Psoas muscle (tissue), 8 donors: ENCODE results near the gene QSOX1. TPM values are rescaled to one million over a fixed set of nuclear protein-coding genes. Genes with fewer than 3 reads are reported as not detected.

Experiments used
- ATAC-seq, 4 donors: fragments of 200-7000 bp; cut with Tn5 transposase; one replicate each; pipeline ENCODE4 v1.9.1; 2020; ENCODE audit warnings: moderate library complexity in 3 of 4, mild to moderate bottlenecking in 2 of 4
- DNase-seq, 2 donors: peaks; one replicate each; pipeline ENCODE4 v3.0.0-alpha.2; 2020
- H3K27ac ChIP-seq: fragments of 200-600 bp; one replicate; pipeline ENCODE4 v1.8.0; 2022
- H3K27me3 ChIP-seq, 3 donors: fragments of 200-600 bp in 1 of 3; one replicate each; pipeline versions ENCODE4 v1.6.1 to v1.8.0; 2013 to 2022; ENCODE audit warnings: low read length in 2 of 3, mild to moderate bottlenecking in 2 of 3, moderate library complexity in 1 of 3; ENCODE audit not compliant: insufficient read depth in 3 of 3
- H3K36me3 ChIP-seq, 2 donors: fragments of 200-600 bp in 1 of 2; one replicate each; pipeline versions ENCODE4 v1.6.1 to v1.8.0; 2013 to 2022; ENCODE audit warnings: low read depth in 1 of 2, mild to moderate bottlenecking in 1 of 2, moderate library complexity in 1 of 2; ENCODE audit not compliant: insufficient read depth in 1 of 2
- H3K4me1 ChIP-seq: fragments of 200-600 bp; one replicate; pipeline ENCODE4 v1.8.0; 2022
- H3K4me3 ChIP-seq: fragments of 200-600 bp; one replicate; pipeline ENCODE4 v1.8.0; 2022; ENCODE audit warnings: mild to moderate bottlenecking
- H3K9me3 ChIP-seq: fragments of 200-600 bp; one replicate; pipeline ENCODE4 v1.8.0; 2022
- WGBS, 3 donors: extraction: QIAGEN DNeasy Blood & Tissue Kit; methylation state at CpG; one replicate each; pipeline versions ENCODE4 v1.1.6 to v1.1.7; 2013; 5-methylcytosine and 5-hydroxymethylcytosine counted together
- intact Hi-C, 2 donors: fragments of 100-400 bp; cut with DNase I; formaldehyde crosslinking; loops; one replicate each; pipeline versions ENCODE4 v1.11.0 to v1.14.2; 2022
- polyA plus RNA-seq, 3 donors: library from polyadenylated mRNA; stranded (reverse); fragments of 200-250 nt; gene quantifications; one replicate each; pipeline ENCODE4 v1.2.3, GENCODE V29; 2013
- total RNA-seq, 4 donors: library from RNA; stranded (reverse); fragmentation: NEBNext Ultra II Directional in 2 of 4; extraction: Animal tissue kit (Norgen Biotek cat#: 25700) in 2 of 4; gene quantifications; one replicate each; pipeline versions ENCODE4 v1.2.1 to v1.2.4, GENCODE V29; 2021 to 2023
- TF ChIP-seq, protein P1 (sequence below): fragments of 200-600 bp; IDR thresholded peaks from one replicate; pipeline ENCODE4 v1.8.0; 2022; ENCODE audit warnings: antibody characterized with exemption
- donor health status: healthy with polysubstance abuse.
- donor health status: DM: no; HTN: no; CAD: no; lungs with moderate emphysema.
- donor health status: Bipolar disorder and iron deficiency.
- donor health status: healthy.
- donor health status: DM: yes; HTN: yes; CAD: no.
- donor health status: DM: no; HTN: no; CAD: no.
- donor health status: DM: no; HTN: no; CAD: no.
- donor health status: DM: yes; HTN: yes; CAD: no.

QSOX1 gene
- total and polyA plus RNA-seq, 7 donors: 21.5 to 159 (median 41.3) TPM

- H3K9me3 ChIP-seq: no peaks in the 10 kb centered on the region
- H3K27me3 ChIP-seq: no peaks in the 10 kb centered on the region
- no peak overlapping the region for H3K4me3 ChIP-seq
- no peak for DNase-seq
- 76 to 85% (median 76%) methylated on average over 6 of the region's 6 CpGs for WGBS, 3 donors
- intact Hi-C loops: no loop called here
- no peak overlapping the region for H3K27ac ChIP-seq
- TF ChIP-seq, protein P1, sequence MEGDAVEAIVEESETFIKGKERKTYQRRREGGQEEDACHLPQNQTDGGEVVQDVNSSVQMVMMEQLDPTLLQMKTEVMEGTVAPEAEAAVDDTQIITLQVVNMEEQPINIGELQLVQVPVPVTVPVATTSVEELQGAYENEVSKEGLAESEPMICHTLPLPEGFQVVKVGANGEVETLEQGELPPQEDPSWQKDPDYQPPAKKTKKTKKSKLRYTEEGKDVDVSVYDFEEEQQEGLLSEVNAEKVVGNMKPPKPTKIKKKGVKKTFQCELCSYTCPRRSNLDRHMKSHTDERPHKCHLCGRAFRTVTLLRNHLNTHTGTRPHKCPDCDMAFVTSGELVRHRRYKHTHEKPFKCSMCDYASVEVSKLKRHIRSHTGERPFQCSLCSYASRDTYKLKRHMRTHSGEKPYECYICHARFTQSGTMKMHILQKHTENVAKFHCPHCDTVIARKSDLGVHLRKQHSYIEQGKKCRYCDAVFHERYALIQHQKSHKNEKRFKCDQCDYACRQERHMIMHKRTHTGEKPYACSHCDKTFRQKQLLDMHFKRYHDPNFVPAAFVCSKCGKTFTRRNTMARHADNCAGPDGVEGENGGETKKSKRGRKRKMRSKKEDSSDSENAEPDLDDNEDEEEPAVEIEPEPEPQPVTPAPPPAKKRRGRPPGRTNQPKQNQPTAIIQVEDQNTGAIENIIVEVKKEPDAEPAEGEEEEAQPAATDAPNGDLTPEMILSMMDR: no peak
- ATAC-seq: peak in 2 of 4 donors; percentile 13 to 33
- H3K36me3 ChIP-seq: no peaks in the 10 kb centered on the region
- H3K4me1 ChIP-seq: no peaks in the 10 kb centered on the region
Observed at GRCh38 chr1:180204231-180204630, 49.6 kb downstream of the QSOX1 start.

- Histone ChIP-seq H3K36me3 (no peaks in the 10 kb centered on the region), H3K9me3 (no peaks in the 10 kb centered on the region), H3K4me1 (no peaks in the 10 kb centered on the region), H3K27ac (no peak overlapping the region), H3K4me3 (no peak overlapping the region), H3K27me3 (no peaks in the 10 kb centered on the region)
- DNase-seq: no peak
- TF ChIP-seq, protein P1: no peak
- intact Hi-C loops: no loop called here
- 98 to 99% (median 99%) methylated on average over 3 of the region's 3 CpGs for WGBS, 3 donors
- ATAC-seq: peak in 1 of 4 donors; percentile 17
Observed at GRCh38 chr1:180206581-180206980, 51.9 kb downstream of the QSOX1 start.

DNA sequence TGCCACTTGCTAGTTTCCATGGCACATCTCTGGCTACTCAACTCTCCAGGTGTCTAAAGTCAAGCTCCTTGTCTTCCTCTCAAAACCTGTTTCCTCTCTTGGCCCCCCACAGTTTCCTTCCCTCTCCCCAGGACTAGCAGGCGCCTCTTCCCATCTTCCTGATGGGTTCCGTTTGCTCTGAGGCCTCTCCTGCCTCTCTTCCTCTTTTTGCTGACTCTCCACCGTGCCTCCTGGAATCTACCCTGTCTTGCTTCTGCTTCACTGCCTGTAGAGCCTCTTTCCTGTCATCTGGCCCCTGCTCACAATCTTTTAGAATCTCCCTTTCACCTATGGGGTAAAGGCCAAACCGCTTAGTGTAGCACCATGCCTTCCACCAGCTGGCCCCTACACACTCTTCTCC is 53.6 kb downstream of the QSOX1 start:
- WGBS, 3 donors: 80 to 89% (median 84%) methylated on average over 4 of the region's 4 CpGs
- intact Hi-C loops: no loop called here
- ATAC-seq: no peak

GRCh38 chr1:180210008-180210620 is 55.4 kb downstream of the QSOX1 start:
- Histone ChIP-seq H3K4me3 (no peak overlapping the region), H3K27ac (no peak overlapping the region), H3K27me3 (no peaks in the 10 kb centered on the region), H3K36me3 (no peaks in the 10 kb centered on the region), H3K9me3 (no peaks in the 10 kb centered on the region), H3K4me1 (no peaks in the 10 kb centered on the region)
- 58 to 76% (median 58%) methylated on average over 4 of the region's 4 CpGs for WGBS, 3 donors
- no peak for ATAC-seq
- intact Hi-C loops: no loop called here
- TF ChIP-seq, protein P1: no peak
- DNase-seq: no peak

More for the DNA sequence above, 53.6 kb downstream of the QSOX1 start:
- Histone ChIP-seq H3K9me3 (no peaks in the 10 kb centered on the region), H3K27ac (no peak overlapping the region), H3K4me1 (no peaks in the 10 kb centered on the region), H3K36me3 (no peaks in the 10 kb centered on the region), H3K4me3 (no peak overlapping the region), H3K27me3 (no peaks in the 10 kb centered on the region)
- TF ChIP-seq, protein P1: no peak
- DNase-seq: no peak
